IMR-90 (cell line): ENCODE data around the gene STX4. TPM values are rescaled to one million over a fixed set of nuclear protein-coding genes. Genes with fewer than 3 reads are reported as not detected.
A peak's percentile ranks its signal among the peaks of the same experiment; 100 is the strongest.

Experiments used
- ATAC-seq: fragments of 200-7000 bp; cut with Tn5 transposase; 2 replicates; pipeline ENCODE4 v1.9.1; 2020; ENCODE audit warnings: low read depth, mild to moderate bottlenecking, moderate library complexity
- BruUV-seq: library from RNA; stranded (reverse); fragments of 400-500 nt; replicated peaks from 2 replicates; lab custom pipeline; 2021; lab: Mats Ljungman, UMichigan
- CTCF ChIA-PET: fragments of 300-600 bp; formaldehyde crosslinking; extraction: SDS; loops from one replicate; lab custom pipeline; 2021; ENCODE audit warnings: antibody characterized with exemption; lab: Yijun Ruan, JAX
- POLR2A ChIA-PET: fragments of 300-600 bp; sonication (Branson Sonifier 250); formaldehyde crosslinking; loops from one replicate; lab custom pipeline; 2022; ENCODE audit warnings: antibody characterized with exemption; ENCODE audit not compliant: unreplicated experiment; lab: Charles Lee
- DNase-seq: peaks from one replicate; pipeline ENCODE4 v3.0.0; 2013
- H2AFZ ChIP-seq: replicated peaks from 2 replicates; pipeline ENCODE3; 2013; ENCODE audit warnings: low read length, mild to moderate bottlenecking; ENCODE audit not compliant: poor library complexity
- H2AK5ac ChIP-seq: 2 replicates; pipeline ENCODE4 v1.6.1; 2013; ENCODE audit warnings: low read depth, low read length, inconsistent platforms
- H2AK9ac ChIP-seq: replicated peaks from 2 replicates; pipeline ENCODE3; 2013; ENCODE audit warnings: mild to moderate bottlenecking, low read depth, low read length, moderate library complexity; ENCODE audit not compliant: poor library complexity
- H2BK120ac ChIP-seq: 2 replicates; pipeline ENCODE4 v1.6.1; 2013; ENCODE audit warnings: low read depth, low read length, inconsistent platforms
- H2BK15ac ChIP-seq: 3 replicates; pipeline ENCODE4 v1.6.1; 2013; ENCODE audit warnings: low read depth, low read length, inconsistent platforms
- H2BK20ac ChIP-seq: 2 replicates; pipeline ENCODE4 v1.6.1; 2013; ENCODE audit warnings: low read depth, mild to moderate bottlenecking, inconsistent platforms, low read length, moderate library complexity
- H2BK5ac ChIP-seq: 2 replicates; pipeline ENCODE4 v1.6.1; 2013; ENCODE audit warnings: mild to moderate bottlenecking, low read depth, low read length, inconsistent platforms; ENCODE audit not compliant: poor library complexity, severe bottlenecking
- H3K14ac ChIP-seq: replicated peaks from 2 replicates; pipeline ENCODE4 v1.6.1; 2013; ENCODE audit warnings: low read depth, low read length, inconsistent platforms
- H3K18ac ChIP-seq: 2 replicates; pipeline ENCODE4 v1.6.1; 2013; ENCODE audit warnings: low read depth, low read length, control low read depth
- H3K23ac ChIP-seq: 2 replicates; pipeline ENCODE4 v1.6.1; 2013; ENCODE audit warnings: low read depth, low read length, inconsistent platforms
- H3K27ac ChIP-seq: 2 replicates; pipeline ENCODE4 v1.5.1; 2013; ENCODE audit warnings: mild to moderate bottlenecking, control low read depth, low read length; ENCODE audit not compliant: insufficient read depth
- H3K27me3 ChIP-seq: 2 replicates; pipeline ENCODE4 v1.6.1; 2013; ENCODE audit warnings: low read length; ENCODE audit not compliant: control insufficient read depth, insufficient read depth
- H3K36me3 ChIP-seq: 2 replicates; pipeline ENCODE4 v1.6.1; 2013; ENCODE audit warnings: low read length, mixed read lengths; ENCODE audit not compliant: control insufficient read depth, insufficient read depth
- H3K4ac ChIP-seq: 2 replicates; pipeline ENCODE4 v1.6.1; 2013; ENCODE audit warnings: low read depth, low read length, inconsistent platforms
- H3K4me1 ChIP-seq: 2 replicates; pipeline ENCODE4 v1.6.1; 2013; ENCODE audit warnings: low read length, mixed read lengths; ENCODE audit not compliant: control insufficient read depth, insufficient read depth
- H3K4me2 ChIP-seq: 2 replicates; pipeline ENCODE4 v1.6.1; 2013; ENCODE audit warnings: low read depth, mild to moderate bottlenecking, control low read depth, low read length, moderate library complexity
- H3K4me3 ChIP-seq: 2 replicates; pipeline ENCODE4 v1.5.1; 2013; ENCODE audit warnings: low read depth, mild to moderate bottlenecking, control low read depth, low read length, moderate library complexity; ENCODE audit not compliant: insufficient read depth
- H3K56ac ChIP-seq: 2 replicates; pipeline ENCODE4 v1.6.1; 2013; ENCODE audit warnings: low read length, inconsistent platforms; ENCODE audit not compliant: insufficient read depth; ENCODE audit errors: extremely low read depth
- H3K79me1 ChIP-seq, 2 experiments: 2 replicates each; pipeline ENCODE4 v1.6.1; 2013; ENCODE audit warnings: low read length in 2 of 2, inconsistent platforms in 1 of 2, low read depth in 1 of 2
- H3K9ac ChIP-seq: 2 replicates; pipeline ENCODE4 v1.6.1; 2013; ENCODE audit warnings: low read depth, low read length, control low read depth
- H3K9me1 ChIP-seq: 2 replicates; pipeline ENCODE4 v1.6.1; 2013; ENCODE audit warnings: low read length, inconsistent platforms; ENCODE audit not compliant: insufficient read depth
- H3K9me3 ChIP-seq: 2 replicates; pipeline ENCODE4 v1.6.1; 2013; ENCODE audit warnings: low read length; ENCODE audit not compliant: control insufficient read depth, insufficient read depth
- H4K20me1 ChIP-seq: 2 replicates; pipeline ENCODE4 v1.6.1; 2013; ENCODE audit warnings: low read length, inconsistent platforms; ENCODE audit not compliant: insufficient read depth
- H4K5ac ChIP-seq: 2 replicates; pipeline ENCODE4 v1.6.1; 2013; ENCODE audit warnings: mild to moderate bottlenecking, low read depth, low read length, control low read depth
- H4K8ac ChIP-seq, 2 experiments: 2 replicates each; pipeline ENCODE4 v1.6.1; 2013; ENCODE audit warnings: low read depth in 2 of 2, low read length in 2 of 2, control low read depth in 1 of 2, inconsistent platforms in 1 of 2
- H4K91ac ChIP-seq: 2 replicates; pipeline ENCODE4 v1.6.1; 2013; ENCODE audit warnings: low read depth, low read length, inconsistent platforms; ENCODE audit not compliant: insufficient read depth
- BHLHE40 ChIP-seq: fragments of 150-350 bp; IDR thresholded peaks from 2 replicates; pipeline ENCODE4 v1.6.1; 2016; ENCODE audit warnings: mild to moderate bottlenecking, low read depth, low read length
- CEBPB ChIP-seq: IDR thresholded peaks from 2 replicates; pipeline ENCODE4 v1.6.1; 2012; ENCODE audit warnings: low read depth, low read length, improper control_type of control experiment
- CHD1 ChIP-seq: IDR thresholded peaks from 2 replicates; pipeline ENCODE4 v1.6.1; 2012; ENCODE audit warnings: low read depth, low read length, improper control_type of control experiment
- CTCF ChIP-seq: conservative IDR thresholded peaks from 2 replicates; pipeline ENCODE4 v1.5.1; 2012; ENCODE audit warnings: mild to moderate bottlenecking, low read depth, low read length, improper control_type of control experiment
- ELK1 ChIP-seq: fragments of 150-350 bp; IDR thresholded peaks from 2 replicates; pipeline ENCODE4 v1.6.1; 2016; ENCODE audit warnings: low read depth, mild to moderate bottlenecking, low read length, moderate library complexity, borderline replicate concordance
- FOS ChIP-seq: fragments of 150-350 bp; IDR thresholded peaks from 2 replicates; pipeline ENCODE4 v1.6.1; 2016; ENCODE audit warnings: low read depth, low read length
- MAFK ChIP-seq: IDR thresholded peaks from 2 replicates; pipeline ENCODE4 v1.6.1; 2012; ENCODE audit warnings: low read depth, low read length, improper control_type of control experiment
- MXI1 ChIP-seq: IDR thresholded peaks from 2 replicates; pipeline ENCODE4 v1.6.1; 2012; ENCODE audit warnings: low read depth, mild to moderate bottlenecking, low read length, moderate library complexity, borderline replicate concordance
- NFE2L2 ChIP-seq: fragments of 150-350 bp; IDR thresholded peaks from 2 replicates; pipeline ENCODE4 v1.6.1; 2016; ENCODE audit warnings: low read depth, mild to moderate bottlenecking, low read length
- POLR2A ChIP-seq: IDR thresholded peaks from 2 replicates; pipeline ENCODE4 v1.6.1; 2012; ENCODE audit warnings: mild to moderate bottlenecking, low read depth, low read length
- RAD21 ChIP-seq: IDR thresholded peaks from 2 replicates; pipeline ENCODE4 v1.6.1; 2012; ENCODE audit warnings: low read length, improper control_type of control experiment
- RCOR1 ChIP-seq: IDR thresholded peaks from 2 replicates; pipeline ENCODE4 v1.6.1; 2012; ENCODE audit warnings: mild to moderate bottlenecking, low read length, improper control_type of control experiment; ENCODE audit not compliant: insufficient replicate concordance
- RFX5 ChIP-seq: IDR thresholded peaks from 2 replicates; pipeline ENCODE4 v1.8.0; 2012; ENCODE audit warnings: low read depth, mild to moderate bottlenecking, low read length, moderate library complexity
- SMC3 ChIP-seq: fragments of 150-350 bp; IDR thresholded peaks from 2 replicates; pipeline ENCODE4 v1.6.1; 2016; ENCODE audit warnings: low read depth, mild to moderate bottlenecking, antibody characterized with exemption, low read length, moderate library complexity
- USF2 ChIP-seq: fragments of 150-350 bp; IDR thresholded peaks from 2 replicates; pipeline ENCODE4 v1.6.1; 2017; ENCODE audit warnings: mild to moderate bottlenecking, antibody characterized with exemption, low read length, low read depth
- WGBS, 2 experiments: methylation state at CpG; one replicate each; pipeline versions ENCODE4 v1.1.5 to v1.1.7; 2013; ENCODE audit warnings: missing lambda C conversion rate in 2 of 2; ENCODE audit not compliant: insufficient read length in 1 of 2; ENCODE audit errors: extremely low coverage in 2 of 2; 5-methylcytosine and 5-hydroxymethylcytosine counted together
- dilution Hi-C: fragments of 300-500 bp; cut with HindIII; formaldehyde crosslinking; loops from one replicate; pipeline ENCODE4 v1.14.3; 2018; ENCODE audit warnings: low sequenced_read_pairs; ENCODE audit not compliant: unreplicated experiment
- in situ Hi-C: fragments of 300-500 bp; cut with MboI; formaldehyde crosslinking; loops from 3 replicates; pipeline ENCODE4 v1.14.3; 2019; ENCODE audit warnings: low sequenced_read_pairs, inconsistent platforms, mixed read lengths
- intact Hi-C: fragments of 100-400 bp; cut with micrococcal nuclease; formaldehyde crosslinking; loops from 2 replicates; pipeline ENCODE4 v1.10.0; 2022
- polyA plus RNA-seq, 3 experiments: library from polyadenylated mRNA; depleted of rRNA; stranded (reverse); fragments of >200 nt; gene quantifications; 2 replicates each; pipeline ENCODE4 v1.2.3, GENCODE V29; 2012; ENCODE audit warnings: low replicate concordance in 1 of 3
- total RNA-seq: library from RNA; depleted of rRNA; stranded (reverse); fragments of >200 nt; gene quantifications from 2 replicates; pipeline ENCODE4 v1.2.3, GENCODE V29; 2012

Gene STX4
- total and polyA plus RNA-seq, 2 of the 4 experiments (the other 2 are of a cell fraction) = 23.5 to 67.9 TPM

GRCh38 chr16:31009894-31010584 lies 23.3 kb upstream of the STX4 start:
- dilution Hi-C loops (no loop called here), in situ Hi-C loops (no loop called here), intact Hi-C loops (no loop called here)
- 0 out of 2 replicates have a peak, but pooled peaks cover 5% of the 10 kb centered on the region for H3K9me1 ChIP-seq
- no peak overlapping the region; the same call in 1 of the 2 replicates for H2BK120ac ChIP-seq
- H2BK15ac ChIP-seq = no peak overlapping the region
- H4K5ac ChIP-seq = peak overlapping the region; percentile 53
- H3K79me1 ChIP-seq = peaks cover 4 to 38% of the 10 kb centered on the region in 2 experiments; a peak in 3 of 4 replicates
- peak; percentile 30 for ATAC-seq
- DNase-seq = no peak
- peak overlapping the region; percentile 95 for H2AK5ac ChIP-seq
- no peaks in the 10 kb centered on the region for H3K36me3 ChIP-seq
- H3K14ac ChIP-seq = peak overlapping the region; percentile 70
- no TSS peak for BruUV-seq
- 0 out of 2 replicates have a peak overlapping the region, but pooled peaks have one; percentile 39 for H3K9ac ChIP-seq
- peaks cover 32% of the 10 kb centered on the region for H3K4me1 ChIP-seq
- peak overlapping the region; percentile 63 for H3K4ac ChIP-seq
- H2BK5ac ChIP-seq = peak overlapping the region; percentile 1
- H2BK20ac ChIP-seq = no peak overlapping the region; the same call in 1 of the 2 replicates
- H3K23ac ChIP-seq = no peak overlapping the region
- H3K9me3 ChIP-seq = no peaks in the 10 kb centered on the region
- no peak overlapping the region for H3K56ac ChIP-seq
- H3K27me3 ChIP-seq = peaks cover 9% of the 10 kb centered on the region
- peak overlapping the region; percentile 96 for H3K4me2 ChIP-seq
- peak overlapping the region; percentile 38; the same call in 1 of the 2 replicates for H4K91ac ChIP-seq
- H3K18ac ChIP-seq = no peak overlapping the region
- CTCF ChIA-PET = no interaction called here
- H4K20me1 ChIP-seq = no peaks in the 10 kb centered on the region
- peak overlapping the region; percentile 68 to 76 for H4K8ac ChIP-seq
- H3K27ac ChIP-seq = no peak overlapping the region; the same call in 1 of the 2 replicates
- peak overlapping the region; percentile 91 for H2AK9ac ChIP-seq
- POLR2A ChIA-PET = no interaction called here
- peak overlapping the region; percentile 69 for H2AFZ ChIP-seq
- peak overlapping the region; percentile 62 for H3K4me3 ChIP-seq
- WGBS, 2 experiments = 27% methylated on average over 7 of the region's 36 CpGs; no CpG with 5 or more reads in 1 of the 2 experiments
- TF ChIP-seq CHD1 (no peak), MXI1 (no peak), RAD21 (no peak), SMC3 (no peak), POLR2A (no peak), FOS (no peak), RCOR1 (no peak), CEBPB (no peak), ELK1 (no peak), BHLHE40 (no peak), CTCF (no peak), USF2 (no peak), MAFK (no peak), RFX5 (no peak), NFE2L2 (no peak)
